ENCODE measurements around the gene COMMD4.

DNA sequence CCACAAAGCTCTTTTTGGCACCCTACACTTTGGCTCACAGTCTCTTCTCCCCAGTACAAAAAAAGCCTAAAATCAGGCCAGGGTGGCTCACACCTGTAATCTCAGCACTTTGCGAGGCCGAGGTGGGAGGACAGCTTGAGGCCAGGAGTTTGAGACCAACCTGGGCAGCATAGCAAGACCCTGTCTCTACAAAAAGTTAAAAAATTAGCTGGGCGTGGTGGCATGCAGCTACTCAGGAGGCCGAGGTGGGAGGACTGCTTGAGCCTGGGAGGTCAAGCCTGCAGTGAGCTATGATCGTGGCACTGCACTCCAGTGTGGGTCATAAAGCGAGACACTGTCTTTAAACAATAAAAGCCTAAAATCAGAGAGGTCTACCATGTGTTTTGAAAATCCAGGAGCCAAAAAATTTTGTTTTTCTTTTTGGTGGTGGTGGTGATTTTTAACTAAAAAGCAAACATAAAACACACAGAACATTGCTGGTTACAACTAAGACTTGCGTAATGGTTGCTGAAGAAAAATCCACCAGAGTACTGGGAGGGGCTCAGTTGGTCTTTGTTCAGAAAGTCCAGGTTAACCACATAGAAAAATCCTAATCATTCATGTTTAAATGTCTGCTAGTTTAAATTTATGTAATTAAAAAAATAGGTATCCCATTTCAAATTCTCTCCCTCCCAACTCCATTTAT, 34.2 kb downstream of the COMMD4 start:
- TF ChIP-seq POLR2A (IDR thresholded peaks at IDR 0.05; ENCODE audit: low read depth, low read length) (no peak), EZH2 (IDR thresholded peaks at IDR 0.05; ENCODE audit: borderline replicate concordance, low read depth, low read length, severe bottlenecking) (no peak), MAX (IDR thresholded peaks at IDR 0.05; ENCODE audit: insufficient read depth, insufficient read length) (no peak), POLR2AphosphoS5 (IDR thresholded peaks at IDR 0.05; ENCODE audit: insufficient read depth, low read depth, low read length) (no peak), FOS (IDR thresholded peaks at IDR 0.05; ENCODE audit: borderline replicate concordance, insufficient read depth, low read length) (no peak)
- TF ChIP-seq, protein P1, sequence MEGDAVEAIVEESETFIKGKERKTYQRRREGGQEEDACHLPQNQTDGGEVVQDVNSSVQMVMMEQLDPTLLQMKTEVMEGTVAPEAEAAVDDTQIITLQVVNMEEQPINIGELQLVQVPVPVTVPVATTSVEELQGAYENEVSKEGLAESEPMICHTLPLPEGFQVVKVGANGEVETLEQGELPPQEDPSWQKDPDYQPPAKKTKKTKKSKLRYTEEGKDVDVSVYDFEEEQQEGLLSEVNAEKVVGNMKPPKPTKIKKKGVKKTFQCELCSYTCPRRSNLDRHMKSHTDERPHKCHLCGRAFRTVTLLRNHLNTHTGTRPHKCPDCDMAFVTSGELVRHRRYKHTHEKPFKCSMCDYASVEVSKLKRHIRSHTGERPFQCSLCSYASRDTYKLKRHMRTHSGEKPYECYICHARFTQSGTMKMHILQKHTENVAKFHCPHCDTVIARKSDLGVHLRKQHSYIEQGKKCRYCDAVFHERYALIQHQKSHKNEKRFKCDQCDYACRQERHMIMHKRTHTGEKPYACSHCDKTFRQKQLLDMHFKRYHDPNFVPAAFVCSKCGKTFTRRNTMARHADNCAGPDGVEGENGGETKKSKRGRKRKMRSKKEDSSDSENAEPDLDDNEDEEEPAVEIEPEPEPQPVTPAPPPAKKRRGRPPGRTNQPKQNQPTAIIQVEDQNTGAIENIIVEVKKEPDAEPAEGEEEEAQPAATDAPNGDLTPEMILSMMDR (IDR thresholded peaks at IDR 0.05; ENCODE audit: extremely low read depth in 1 of 2, insufficient read depth in 1 of 2, low read depth in 1 of 2, low read length in 2 of 2) = no peak

All from endothelial cell of umbilical vein (primary cell).